GM19463 (cell line): Measurements from ENCODE around the gene SLC36A1.
"Not testable (repeated sequence)": the region's sequence is repeated elsewhere in the genome, so short reads cannot be mapped to it uniquely, and the experiment has no call there.

Source experiments
- ATAC-seq: cut with Tn5 transposase; IDR thresholded peaks from one replicate; pipeline ENCODE4 v1.9.1; 2021; ENCODE audit warnings: mild to moderate bottlenecking, moderate library complexity; ENCODE audit not compliant: unreplicated experiment

The SLC36A1 gene

DNA sequence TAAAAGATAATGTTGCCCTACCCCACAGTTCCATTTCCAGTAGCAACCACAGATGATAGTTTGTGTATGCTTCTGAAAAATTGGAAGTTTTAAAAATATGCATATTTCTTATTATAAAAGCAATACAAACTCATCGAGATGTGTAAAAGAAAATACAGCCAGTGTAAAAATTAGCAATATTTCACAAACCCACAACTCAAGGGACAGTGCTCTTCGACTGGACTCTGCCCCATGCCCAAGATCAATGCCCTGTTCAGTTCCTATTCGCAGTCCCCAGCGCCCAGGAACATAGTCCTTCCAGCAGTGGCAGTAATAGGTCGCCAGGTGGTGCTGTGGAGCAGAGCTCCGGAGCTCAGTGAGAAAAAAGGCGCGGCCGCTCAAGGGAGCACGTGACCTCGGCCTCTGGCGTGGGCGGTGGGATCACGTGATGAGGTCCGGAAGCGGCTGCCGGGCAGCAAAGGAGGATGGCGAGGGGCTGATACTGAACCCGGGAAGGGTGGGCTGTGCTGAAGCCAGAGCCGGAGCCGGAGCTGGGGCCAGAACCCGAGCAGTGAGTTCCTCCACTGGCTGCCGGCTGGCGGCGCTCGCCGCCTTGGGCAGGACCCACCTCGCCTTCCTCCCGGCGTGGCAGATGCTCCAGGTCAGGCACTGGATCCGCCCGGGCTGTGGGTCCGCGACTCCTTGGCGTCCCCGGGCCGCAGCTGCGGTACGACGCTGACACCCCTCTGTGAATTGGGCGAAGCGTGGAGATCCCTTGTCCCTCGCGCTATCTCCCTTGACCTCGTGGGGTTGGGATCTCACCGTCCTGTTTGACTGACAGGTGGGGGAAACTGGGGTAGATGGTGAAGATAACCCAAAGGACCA, at the start of gene SLC36A1:
SLC36A1 (plus strand) TSS at position 430 of the 864 bp plus-strand sequence. CDS start 11,190 bp downstream, outside the sequence.
- peak; percentile 57 for ATAC-seq

DNA sequence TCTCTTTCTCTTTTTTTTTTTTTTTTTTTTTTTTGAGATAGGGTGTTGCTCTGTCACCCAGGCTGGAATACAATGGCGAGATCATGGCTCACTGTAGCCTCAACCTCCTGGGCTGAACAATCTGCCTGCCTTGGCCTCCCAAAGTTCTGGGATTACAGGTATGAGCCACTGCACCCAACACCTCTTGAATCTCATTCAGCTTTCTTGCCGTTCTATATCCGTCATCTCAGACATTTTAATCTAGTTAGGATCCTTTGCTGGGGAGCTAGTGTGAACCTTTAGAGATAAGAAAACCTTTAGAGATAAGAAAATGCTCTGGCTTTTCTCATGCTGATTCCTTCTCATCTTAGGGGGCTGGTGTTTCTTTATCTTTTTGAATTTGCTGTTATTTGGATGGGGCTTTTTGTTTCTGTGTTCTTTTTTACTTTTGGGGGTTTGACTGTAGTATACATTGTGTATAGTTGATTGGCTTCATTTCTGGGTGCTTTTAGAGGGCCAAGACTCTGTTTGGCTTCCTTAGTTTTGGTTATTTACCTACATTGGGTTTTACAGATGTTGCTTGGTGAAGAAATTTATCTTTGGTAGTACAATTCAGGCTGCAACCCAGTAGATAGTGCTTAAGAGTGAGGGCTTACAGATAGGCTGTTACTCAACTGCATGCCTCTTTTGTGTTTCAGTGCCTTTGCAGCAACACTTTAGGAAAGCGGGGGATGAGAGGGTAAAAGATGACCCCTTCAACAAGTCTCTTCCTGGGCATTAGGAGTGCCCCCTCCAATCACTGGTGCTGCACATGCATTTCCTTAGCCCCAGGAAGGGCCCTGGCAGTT, 41.9 kb upstream of the SLC36A1 start:
- no peak for ATAC-seq

DNA sequence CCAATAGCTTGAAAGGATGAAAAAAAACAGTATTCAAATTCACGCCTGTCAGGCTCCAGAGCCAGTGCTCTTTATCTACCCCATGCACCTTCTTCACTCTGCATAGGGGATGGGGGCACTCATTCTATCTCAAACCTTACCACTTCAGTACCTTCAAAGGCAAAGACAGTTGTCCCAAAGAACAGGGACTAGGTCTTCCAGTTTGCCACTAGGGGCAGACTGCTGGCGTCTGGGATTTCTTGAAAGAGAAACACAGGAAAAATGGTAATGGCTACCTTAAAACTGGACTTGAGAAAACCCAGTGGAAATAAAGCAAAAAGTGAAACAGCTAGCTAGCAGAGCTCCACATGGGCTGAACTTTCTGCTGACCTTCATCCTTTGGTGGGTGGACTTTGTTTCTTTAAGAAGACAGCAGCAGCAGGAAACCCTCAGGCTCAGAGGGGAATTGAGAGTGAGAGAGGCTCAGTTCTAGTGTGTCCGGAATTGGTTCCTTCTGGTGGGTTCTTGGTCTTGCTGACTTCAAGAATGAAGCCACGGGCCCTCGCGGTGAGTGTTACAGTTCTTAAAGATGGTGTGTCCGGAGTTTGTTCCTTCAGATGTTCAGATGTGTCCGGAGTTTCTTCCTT, 41.0 kb upstream of the SLC36A1 start:
- no peak for ATAC-seq

GRCh38 chr5:151408591-151409230, 38.7 kb upstream of the SLC36A1 start:
- ATAC-seq: no peak

DNA sequence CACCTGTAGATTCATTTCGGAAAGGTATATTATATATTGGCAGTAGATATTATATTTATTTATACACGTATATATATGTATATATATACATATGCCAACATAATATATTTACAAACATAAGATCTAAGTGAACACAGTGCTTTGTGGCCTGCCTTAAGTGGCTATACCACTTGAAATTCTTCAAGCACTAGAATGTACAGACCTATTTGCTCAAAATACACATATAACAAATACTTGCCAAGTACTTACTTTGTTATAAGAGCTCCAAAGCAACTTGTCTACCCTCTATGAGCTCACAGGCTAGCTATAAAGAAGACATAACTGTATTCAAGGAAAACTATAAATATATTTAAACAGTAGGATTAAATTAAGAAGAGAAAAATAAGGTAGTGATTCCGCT, 33.6 kb upstream of the SLC36A1 start:
- no peak for ATAC-seq

- no peak for ATAC-seq
These were observed 32.9 kb upstream of the SLC36A1 start for GRCh38 chr5:151414536-151414935.

DNA sequence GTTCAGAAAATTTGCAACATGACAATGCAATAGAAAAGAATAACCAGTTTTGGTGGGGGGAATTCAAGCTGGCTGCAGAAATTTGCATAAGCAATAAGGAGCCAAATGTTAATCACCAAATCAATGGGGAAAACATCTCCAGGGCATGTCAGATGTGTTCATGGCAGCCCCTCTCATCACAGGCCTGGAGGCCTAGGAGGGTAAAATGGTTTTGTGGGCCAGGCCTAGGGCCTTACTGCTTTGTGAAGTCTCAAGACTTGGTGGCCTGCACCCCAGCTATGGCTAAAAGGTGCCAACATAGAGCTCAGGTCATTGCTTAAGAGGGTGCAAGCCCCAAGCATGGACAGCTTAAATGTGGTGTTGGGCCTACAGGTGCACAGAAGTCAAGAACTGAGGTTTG, 29.7 kb upstream of the SLC36A1 start:
- no peak for ATAC-seq

- ATAC-seq: no peak
These were observed 27.3 kb upstream of the SLC36A1 start for GRCh38 chr5:151420127-151420526.

GRCh38 chr5:151424892-151425523, 22.4 kb upstream of the SLC36A1 start:
- ATAC-seq: no peak

GRCh38 chr5:151426347-151426746, 21.1 kb upstream of the SLC36A1 start:
- ATAC-seq: not testable (repeated sequence)

- ATAC-seq: peak; percentile 98
These were observed 20.1 kb upstream of the SLC36A1 start for GRCh38 chr5:151427258-151427657.

- ATAC-seq: no peak
These were observed 16.7 kb upstream of the SLC36A1 start for GRCh38 chr5:151430731-151431130.

- ATAC-seq: no peak
These were observed 15.7 kb upstream of the SLC36A1 start for GRCh38 chr5:151431666-151432065.

- no peak for ATAC-seq
These were observed 15.2 kb upstream of the SLC36A1 start for GRCh38 chr5:151432210-151432609.

GRCh38 chr5:151434570-151435237, 12.7 kb upstream of the SLC36A1 start:
- ATAC-seq: no peak

DNA sequence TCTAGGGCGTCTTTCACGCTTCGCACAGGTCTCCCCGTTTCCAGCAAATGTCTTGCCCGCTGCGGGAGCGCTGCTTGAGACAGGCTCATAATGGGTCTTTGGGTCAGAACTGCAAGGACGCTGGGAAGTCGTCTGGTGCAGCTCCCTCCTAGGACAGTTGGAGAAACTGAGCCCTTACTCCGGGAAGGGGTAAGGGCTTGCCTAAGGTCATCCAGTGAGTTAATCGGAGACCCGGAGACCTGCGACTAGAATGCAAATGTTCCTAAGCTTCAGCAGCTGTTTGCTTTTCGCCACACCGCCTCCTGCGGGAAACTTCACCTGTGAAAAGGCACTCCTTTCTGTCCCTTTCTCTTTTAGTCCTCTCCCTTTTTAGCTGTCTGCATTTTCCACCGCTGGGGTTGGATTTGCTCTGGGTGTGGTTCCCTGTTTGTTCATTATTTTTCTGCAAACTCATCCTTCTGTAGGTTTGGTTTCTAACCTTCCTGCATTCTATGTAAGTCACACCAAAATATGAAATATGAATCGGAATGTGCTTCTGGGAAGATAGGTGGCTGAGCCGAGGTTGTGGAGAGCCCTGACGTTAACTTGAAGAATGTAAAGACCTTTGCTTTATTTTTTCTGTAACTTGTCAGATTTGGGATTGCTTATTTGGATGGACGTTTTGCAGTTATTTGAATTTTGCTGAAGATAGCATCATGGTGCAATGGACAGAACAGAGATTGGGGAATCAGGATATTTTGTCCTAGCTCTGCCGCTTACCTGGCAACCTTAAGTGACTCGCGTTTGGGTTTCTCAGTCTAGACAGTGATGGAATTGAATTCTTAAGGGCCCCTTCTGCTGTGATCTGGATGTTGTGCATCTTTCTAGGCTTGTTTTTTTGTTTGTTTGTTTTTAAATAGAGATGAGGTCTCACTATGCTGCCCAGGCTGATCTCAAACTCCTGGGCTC, 909 bp downstream of the SLC36A1 start:
- peak; percentile 13 for ATAC-seq

DNA sequence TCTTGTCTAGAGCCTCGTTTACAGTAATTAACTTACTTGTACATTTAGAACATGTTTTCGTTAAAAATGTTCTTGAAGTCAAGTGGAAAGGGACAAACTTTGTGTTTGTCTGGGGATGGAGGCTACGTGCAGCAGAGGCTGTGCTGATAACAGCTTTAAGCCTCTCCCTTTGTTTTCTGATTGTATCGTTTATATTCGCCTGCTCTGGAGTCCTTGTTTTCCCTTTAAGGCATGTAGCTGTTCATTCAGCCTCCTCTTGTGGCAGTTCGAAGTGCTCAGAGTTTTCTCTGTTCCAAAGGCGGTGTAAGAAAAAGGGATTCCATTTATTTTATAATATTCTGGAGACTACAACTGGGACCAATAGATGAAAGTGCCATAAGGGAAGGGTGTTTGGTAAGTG, 1.9 kb downstream of the SLC36A1 start:
- ATAC-seq: no peak

DNA sequence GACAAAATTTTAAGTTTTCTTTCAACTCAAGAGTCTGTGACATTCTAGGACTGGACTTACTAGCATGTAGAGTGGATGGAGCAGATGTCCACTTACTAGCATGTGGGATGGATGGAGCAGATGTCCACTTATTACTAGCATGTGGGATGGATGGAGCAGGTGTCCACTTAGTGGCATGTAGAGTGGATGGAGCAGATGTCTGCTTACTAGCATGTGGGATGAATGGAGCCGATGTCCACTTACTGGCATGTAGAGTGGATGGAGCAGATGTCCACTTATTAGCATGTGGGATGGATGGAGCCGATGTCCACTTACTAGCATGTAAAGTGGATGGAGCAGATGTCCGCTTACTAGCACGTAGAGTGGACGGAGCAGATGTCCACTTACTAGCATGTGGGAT, 2.4 kb downstream of the SLC36A1 start:
- ATAC-seq: no peak

GRCh38 chr5:151450605-151451004, 3.2 kb downstream of the SLC36A1 start:
- no peak for ATAC-seq
